HUES64 (cell line): ENCODE data around the gene SYNJ2.

Source experiments
- H3K27ac ChIP-seq: 2 replicates; pipeline ENCODE4 v1.7.0; 2013; ENCODE audit warnings: low read depth, low read length, inconsistent platforms
- H3K27me3 ChIP-seq: 2 replicates; pipeline ENCODE4 v1.6.1; 2013; ENCODE audit warnings: mild to moderate bottlenecking, low read length; ENCODE audit not compliant: insufficient read depth
- H3K36me3 ChIP-seq: 2 replicates; pipeline ENCODE4 v1.6.1; 2013; ENCODE audit warnings: mild to moderate bottlenecking, low read length; ENCODE audit not compliant: insufficient read depth
- H3K4me1 ChIP-seq: 2 replicates; pipeline ENCODE4 v1.6.1; 2013; ENCODE audit warnings: mild to moderate bottlenecking, low read length, moderate library complexity; ENCODE audit not compliant: insufficient read depth
- H3K4me3 ChIP-seq: 2 replicates; pipeline ENCODE4 v1.5.1; 2013; ENCODE audit warnings: mild to moderate bottlenecking, low read length, moderate library complexity
- H3K9ac ChIP-seq: 2 replicates; pipeline ENCODE4 v1.6.1; 2013; ENCODE audit warnings: mild to moderate bottlenecking, low read depth, low read length
- H3K9me3 ChIP-seq: 2 replicates; pipeline ENCODE4 v1.6.1; 2013; ENCODE audit warnings: low read depth, low read length; ENCODE audit not compliant: insufficient read depth
- WGBS: fragments of 150-250, 120-280 bp; methylation state at CpG from one replicate; pipeline ENCODE4 v1.1.7; 2013; ENCODE audit warnings: missing lambda C conversion rate; 5-methylcytosine and 5-hydroxymethylcytosine counted together

SYNJ2 gene

DNA sequence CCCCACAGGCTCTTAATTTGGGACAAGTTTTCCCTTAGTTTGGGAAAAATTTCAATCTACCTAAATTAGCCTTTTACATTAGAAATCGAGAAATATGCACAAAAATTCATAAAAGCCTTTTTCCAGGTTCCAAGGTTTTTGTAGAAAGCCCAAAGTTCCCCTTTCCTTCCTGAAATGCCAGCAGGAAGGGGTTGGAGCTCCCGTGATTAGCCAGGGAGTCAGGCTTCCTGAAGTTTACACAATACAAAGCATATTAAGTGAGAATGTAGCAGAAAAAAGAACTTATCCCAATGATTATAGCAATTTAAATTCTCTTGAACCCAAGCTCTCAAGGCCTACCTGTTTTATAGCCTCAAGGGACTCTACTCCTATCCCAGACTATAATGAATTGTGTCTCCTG is 39.1 kb downstream of the SYNJ2 start:
- H3K9me3 ChIP-seq, result no peaks in the 10 kb centered on the region
- H3K4me1 ChIP-seq, result no peaks in the 10 kb centered on the region
- H3K27ac ChIP-seq, result no peak overlapping the region
- H3K36me3 ChIP-seq, result peaks cover 10% of the 10 kb centered on the region; the same call in 1 of the 2 replicates
- H3K4me3 ChIP-seq, result no peak overlapping the region
- H3K9ac ChIP-seq, result no peak overlapping the region
- 78% methylated on average over 1 of the region's 2 CpGs for WGBS
- no peaks in the 10 kb centered on the region for H3K27me3 ChIP-seq

DNA sequence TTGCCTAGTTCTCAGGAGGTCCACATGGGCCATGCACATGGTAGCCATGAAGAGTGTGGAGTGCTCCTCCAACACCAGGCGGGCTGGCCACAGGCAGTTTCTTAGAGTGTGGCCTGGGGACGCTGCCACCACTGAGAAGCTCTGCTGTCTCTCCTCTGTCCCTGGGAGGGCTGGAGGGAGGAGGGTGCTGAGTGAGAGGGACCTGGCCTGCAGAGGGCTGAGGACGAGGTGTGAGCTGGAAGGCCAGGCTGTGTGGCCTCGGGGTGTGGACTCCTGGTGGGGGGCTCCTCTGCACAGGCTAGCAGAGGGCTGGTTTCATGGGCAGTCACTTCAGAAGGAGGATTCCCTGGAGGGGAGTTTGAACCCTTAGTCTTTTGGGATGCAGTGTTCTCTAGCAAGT is 39.7 kb downstream of the SYNJ2 start:
- Histone ChIP-seq H3K27ac (no peak overlapping the region), H3K4me3 (no peak overlapping the region), H3K27me3 (no peaks in the 10 kb centered on the region), H3K4me1 (0 out of 2 replicates have a peak, but pooled peaks cover 1% of the 10 kb centered on the region), H3K9me3 (no peaks in the 10 kb centered on the region), H3K36me3 (peaks cover 10% of the 10 kb centered on the region; the same call in 1 of the 2 replicates), H3K9ac (no peak overlapping the region)
- 86% methylated on average over 4 of the region's 4 CpGs for WGBS

DNA sequence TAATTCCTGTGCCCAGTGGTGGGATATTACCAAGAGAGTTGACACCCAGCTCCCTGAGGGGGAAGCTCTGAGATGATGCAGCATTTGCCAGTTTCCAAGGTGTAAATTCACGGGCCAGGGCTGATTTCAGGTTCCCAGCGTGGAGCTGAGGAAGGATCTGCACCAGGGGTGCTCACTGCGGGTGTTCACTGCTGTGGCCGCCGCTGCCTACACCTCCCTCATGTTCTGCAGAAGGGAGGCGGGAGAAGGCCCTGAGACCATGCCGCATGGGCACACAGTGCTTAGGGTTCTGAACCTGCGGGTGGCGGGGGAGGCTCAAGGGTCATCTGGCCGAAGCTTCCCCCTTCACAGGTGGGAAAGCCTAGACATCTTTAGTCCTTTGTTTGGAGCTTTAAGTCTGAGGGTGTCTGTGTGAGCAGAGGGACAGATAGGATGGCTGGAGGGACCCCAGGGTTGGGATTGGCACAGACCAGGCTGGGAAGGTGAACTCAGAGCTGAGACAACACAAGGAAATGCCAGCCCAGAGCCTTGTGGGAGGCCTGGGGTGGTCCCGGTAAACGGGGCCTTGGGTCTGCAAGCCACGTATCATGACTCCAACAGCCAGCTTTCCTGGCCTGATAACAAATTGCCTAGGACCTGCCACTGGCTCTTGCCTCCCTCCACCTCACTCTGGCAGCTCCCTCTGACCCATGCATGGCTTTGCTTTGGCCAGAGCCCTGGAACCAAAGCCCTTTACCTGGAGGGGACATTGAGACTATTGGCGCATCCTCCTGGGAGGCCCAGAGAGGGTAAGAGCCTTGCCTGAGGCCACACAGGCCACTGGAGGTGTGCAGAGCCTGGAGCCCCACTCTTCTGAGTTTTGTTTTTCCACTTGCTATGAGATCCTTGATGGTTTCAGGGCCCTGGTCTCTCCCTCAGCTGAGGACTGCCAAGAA is 40.4 kb downstream of the SYNJ2 start:
- no peaks in the 10 kb centered on the region for H3K27me3 ChIP-seq
- no peak overlapping the region for H3K9ac ChIP-seq
- H3K9me3 ChIP-seq, result no peaks in the 10 kb centered on the region
- WGBS, result 93% methylated on average over 14 of the region's 14 CpGs
- peaks cover 7% of the 10 kb centered on the region; the same call in 1 of the 2 replicates for H3K4me1 ChIP-seq
- H3K27ac ChIP-seq, result no peak overlapping the region
- no peak overlapping the region for H3K4me3 ChIP-seq
- peaks cover 10% of the 10 kb centered on the region; the same call in 1 of the 2 replicates for H3K36me3 ChIP-seq

GRCh38 chr6:158022749-158023596 is 41.3 kb downstream of the SYNJ2 start:
- H3K36me3 ChIP-seq, result peaks cover 10% of the 10 kb centered on the region; the same call in 1 of the 2 replicates
- WGBS, result 87% methylated on average over 14 of the region's 14 CpGs
- no peaks in the 10 kb centered on the region for H3K9me3 ChIP-seq
- no peaks in the 10 kb centered on the region for H3K27me3 ChIP-seq
- no peak overlapping the region for H3K27ac ChIP-seq
- peaks cover 7% of the 10 kb centered on the region; the same call in 1 of the 2 replicates for H3K4me1 ChIP-seq
- no peak overlapping the region for H3K4me3 ChIP-seq
- no peak overlapping the region for H3K9ac ChIP-seq

- Histone ChIP-seq H3K4me1 (peaks cover 7% of the 10 kb centered on the region; the same call in 1 of the 2 replicates), H3K27me3 (no peaks in the 10 kb centered on the region), H3K36me3 (peaks cover 10% of the 10 kb centered on the region; the same call in 1 of the 2 replicates), H3K9me3 (no peaks in the 10 kb centered on the region), H3K27ac (no peak overlapping the region), H3K4me3 (no peak overlapping the region), H3K9ac (no peak overlapping the region)
- WGBS, result 91% methylated on average over 5 of the region's 5 CpGs
Observed at GRCh38 chr6:158023597-158023939, 41.9 kb downstream of the SYNJ2 start.

GRCh38 chr6:158024566-158025297 is 43.1 kb downstream of the SYNJ2 start:
- Histone ChIP-seq H3K4me1 (peaks cover 7% of the 10 kb centered on the region; the same call in 1 of the 2 replicates), H3K36me3 (peaks cover 10% of the 10 kb centered on the region; the same call in 1 of the 2 replicates), H3K27me3 (no peaks in the 10 kb centered on the region), H3K9me3 (no peaks in the 10 kb centered on the region), H3K9ac (no peak overlapping the region), H3K27ac (no peak overlapping the region), H3K4me3 (no peak overlapping the region)
- 90% methylated on average over 16 of the region's 16 CpGs for WGBS

- Histone ChIP-seq H3K4me3 (no peak overlapping the region), H3K9ac (no peak overlapping the region), H3K4me1 (peaks cover 10% of the 10 kb centered on the region; the same call in 1 of the 2 replicates), H3K36me3 (0 out of 2 replicates have a peak, but pooled peaks cover 2% of the 10 kb centered on the region), H3K27me3 (no peaks in the 10 kb centered on the region), H3K9me3 (no peaks in the 10 kb centered on the region), H3K27ac (no peak overlapping the region)
- WGBS, result 77% methylated on average over 21 of the region's 21 CpGs
Observed at GRCh38 chr6:158026054-158026900, 44.6 kb downstream of the SYNJ2 start.

GRCh38 chr6:158026901-158027589 is 45.4 kb downstream of the SYNJ2 start:
- Histone ChIP-seq H3K4me3 (no peak overlapping the region), H3K27ac (no peak overlapping the region)

GRCh38 chr6:158027590-158028285 is 46.1 kb downstream of the SYNJ2 start:
- Histone ChIP-seq H3K9me3 (no peaks in the 10 kb centered on the region), H3K27me3 (no peaks in the 10 kb centered on the region), H3K4me3 (no peak overlapping the region), H3K9ac (no peak overlapping the region), H3K27ac (no peak overlapping the region), H3K36me3 (0 out of 2 replicates have a peak, but pooled peaks cover 2% of the 10 kb centered on the region), H3K4me1 (peaks cover 17% of the 10 kb centered on the region; the same call in 1 of the 2 replicates)
- 88% methylated on average over 22 of the region's 22 CpGs for WGBS

More at GRCh38 chr6:158026901-158027589, 45.4 kb downstream of the SYNJ2 start:
- H3K4me1 ChIP-seq, result peaks cover 17% of the 10 kb centered on the region; the same call in 1 of the 2 replicates
- 92% methylated on average over 23 of the region's 23 CpGs for WGBS
- no peaks in the 10 kb centered on the region for H3K27me3 ChIP-seq
- H3K36me3 ChIP-seq, result 0 out of 2 replicates have a peak, but pooled peaks cover 2% of the 10 kb centered on the region
- no peak overlapping the region for H3K9ac ChIP-seq
- H3K9me3 ChIP-seq, result no peaks in the 10 kb centered on the region
